LHCN-M2 (cell line): ENCODE data around the gene TFF3. TPM values are rescaled to one million over a fixed set of nuclear protein-coding genes. Genes with fewer than 3 reads are reported as not detected.

Experiments
- DNase-seq: peaks from one replicate; pipeline ENCODE4 v3.0.0-alpha.2; 2012; ENCODE audit warnings: low read depth
- total RNA-seq: library from RNA; depleted of rRNA; stranded (reverse); fragments of >200 nt; gene quantifications from 2 replicates; pipeline ENCODE4 v1.2.3, GENCODE V29; 2014

The TFF3 gene
- total RNA-seq, 1 experiment from 2014 or later: not detected

DNA sequence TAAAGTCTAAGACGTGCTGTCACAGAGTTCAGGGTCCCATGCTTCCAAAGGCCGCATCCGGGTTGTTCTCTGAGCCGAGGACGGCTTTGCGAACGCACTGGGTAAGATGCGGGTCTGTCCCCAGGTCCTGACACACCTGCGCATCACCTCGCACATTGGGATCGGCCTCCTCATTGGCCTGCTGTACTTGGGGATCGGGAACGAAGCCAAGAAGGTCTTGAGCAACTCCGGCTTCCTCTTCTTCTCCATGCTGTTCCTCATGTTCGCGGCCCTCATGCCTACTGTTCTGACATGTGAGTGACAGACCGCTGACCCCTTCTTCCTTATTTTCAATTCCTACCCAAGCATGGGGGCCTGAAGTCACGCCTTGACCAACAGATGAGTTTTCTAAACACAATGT is 25.3 kb downstream of the TFF3 start:
- no peak for DNase-seq

DNA sequence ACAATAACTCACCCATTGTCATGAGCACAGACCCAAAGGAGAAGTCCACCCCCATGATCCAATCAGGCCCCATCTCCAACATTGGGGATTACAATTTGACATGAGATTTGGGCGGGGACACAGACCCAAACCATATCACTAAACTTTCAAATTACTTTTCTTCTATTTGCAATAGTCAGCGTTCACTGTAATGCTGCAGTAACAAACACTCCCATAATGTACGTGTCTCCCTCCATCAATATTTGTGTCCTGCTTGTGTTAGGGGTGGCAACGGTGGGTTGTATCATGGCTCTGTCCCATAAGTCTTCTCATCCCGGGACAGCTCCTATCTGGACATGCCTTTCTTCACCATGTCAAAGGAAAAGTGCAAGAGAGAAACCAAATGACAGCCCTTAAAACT is 26.2 kb downstream of the TFF3 start:
- no peak for DNase-seq

DNA sequence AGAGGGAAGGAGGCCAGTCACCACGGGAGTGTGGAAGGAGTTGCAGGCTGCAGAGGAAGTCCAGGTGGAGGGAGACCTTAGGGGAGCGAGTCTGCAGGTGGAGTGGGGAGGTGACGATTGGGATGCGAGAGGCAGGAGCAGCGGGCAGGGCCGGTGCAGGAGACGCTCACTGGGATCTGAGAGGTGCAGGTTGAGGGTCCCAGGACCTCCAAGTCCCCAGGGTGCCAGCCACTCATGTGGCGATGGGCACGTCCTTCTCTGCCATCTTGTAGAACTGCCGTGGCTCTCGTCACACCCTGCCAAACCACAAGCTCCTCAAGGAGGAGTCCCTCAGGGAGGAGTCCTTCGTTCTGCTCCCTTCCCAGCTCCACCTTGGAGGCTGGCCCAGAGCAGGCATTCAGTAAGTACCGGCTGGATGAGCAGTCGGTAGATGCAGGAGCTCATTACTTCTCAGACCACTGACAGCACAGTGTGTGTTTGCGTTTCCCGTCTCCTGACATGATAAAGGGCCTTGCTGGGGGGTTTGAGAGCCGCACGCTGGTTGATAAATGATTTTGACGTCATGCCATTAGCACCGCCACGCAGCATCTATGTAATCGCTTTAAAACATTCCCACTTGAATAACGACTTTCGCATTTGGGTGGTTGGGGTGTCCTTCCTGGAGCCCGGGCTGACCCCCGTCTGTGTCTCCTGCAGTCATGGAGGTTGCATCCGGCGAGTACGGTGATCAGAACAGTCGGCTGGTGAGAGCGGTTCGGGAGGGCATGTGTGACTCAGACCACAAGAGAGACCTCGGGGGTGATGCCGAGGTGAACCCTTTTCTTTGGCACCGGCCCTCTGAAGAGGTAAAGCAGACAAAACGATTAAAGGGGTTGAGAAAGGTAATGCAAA is 27.8 kb downstream of the TFF3 start:
- no peak for DNase-seq

DNA sequence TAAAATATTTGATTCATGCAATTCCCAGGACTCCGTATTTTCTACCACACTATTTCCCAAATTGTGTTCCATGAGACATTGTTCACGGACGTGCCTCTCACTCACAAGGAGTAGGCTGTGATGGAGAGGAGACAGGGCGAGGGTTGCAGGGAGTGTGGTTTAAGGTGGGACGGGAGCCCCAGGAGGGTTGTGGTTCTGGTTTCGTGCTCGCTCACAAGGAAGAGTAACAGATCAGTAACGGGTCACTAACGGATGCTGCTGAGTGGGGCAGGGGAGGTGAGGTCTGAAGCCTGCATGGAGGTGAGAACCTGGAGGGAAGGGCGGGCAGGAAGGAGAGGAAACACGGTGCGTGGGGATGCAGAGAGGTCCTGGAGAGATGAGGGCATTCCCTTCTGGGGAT is 28.8 kb downstream of the TFF3 start:
- DNase-seq: no peak

DNA sequence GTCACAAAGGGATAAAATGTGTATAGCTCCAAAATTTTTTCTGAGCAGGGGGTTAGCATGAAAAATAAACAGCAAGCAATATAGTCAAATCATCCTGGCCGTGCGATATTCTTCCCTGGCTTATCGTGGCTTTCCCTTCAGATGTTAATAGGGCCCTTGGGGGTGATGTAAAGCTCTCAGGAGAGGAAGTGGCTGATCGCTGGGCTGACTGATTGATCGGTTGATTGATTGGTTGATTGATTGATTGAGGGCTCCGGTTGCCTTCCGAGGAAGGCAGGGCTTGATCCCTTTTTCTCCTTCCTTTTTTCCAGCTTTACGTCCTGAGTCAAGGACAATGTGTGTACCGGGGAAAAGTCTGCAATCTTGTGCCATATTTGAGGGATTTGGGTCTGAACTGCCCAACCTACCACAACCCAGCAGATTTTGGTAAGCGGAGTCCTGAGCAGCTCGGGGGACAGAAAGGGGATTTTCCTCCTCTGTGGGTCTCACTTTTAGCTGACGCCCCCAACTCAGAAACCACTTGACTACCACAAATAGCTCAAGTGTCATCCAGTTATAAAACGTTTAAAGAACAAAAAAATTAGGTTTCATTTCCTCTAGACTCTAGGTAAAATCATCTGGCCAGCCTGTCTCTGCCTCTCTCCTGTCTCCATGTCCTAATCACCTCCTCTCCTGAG is 29.5 kb downstream of the TFF3 start:
- DNase-seq: no peak

DNA sequence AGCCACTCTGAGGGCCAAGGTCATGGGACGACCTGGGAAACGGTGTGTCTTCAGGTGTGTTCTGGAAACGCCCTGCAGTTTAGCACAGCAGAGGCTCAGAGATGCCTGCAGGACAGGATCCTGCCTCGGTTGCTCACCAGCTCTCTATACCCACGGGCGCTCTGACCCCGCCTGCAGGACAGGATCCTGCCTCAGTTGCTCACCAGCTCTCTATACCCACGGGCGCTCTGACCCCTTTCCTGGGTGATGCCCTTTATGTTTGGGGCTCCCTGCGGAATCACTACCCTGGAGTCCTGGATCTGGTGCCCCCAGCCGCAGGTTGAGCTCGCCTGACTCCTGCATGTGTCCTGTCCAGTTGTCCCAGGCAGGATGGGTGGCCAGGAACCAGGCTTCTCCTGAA is 32.5 kb downstream of the TFF3 start:
- DNase-seq: no peak

DNA sequence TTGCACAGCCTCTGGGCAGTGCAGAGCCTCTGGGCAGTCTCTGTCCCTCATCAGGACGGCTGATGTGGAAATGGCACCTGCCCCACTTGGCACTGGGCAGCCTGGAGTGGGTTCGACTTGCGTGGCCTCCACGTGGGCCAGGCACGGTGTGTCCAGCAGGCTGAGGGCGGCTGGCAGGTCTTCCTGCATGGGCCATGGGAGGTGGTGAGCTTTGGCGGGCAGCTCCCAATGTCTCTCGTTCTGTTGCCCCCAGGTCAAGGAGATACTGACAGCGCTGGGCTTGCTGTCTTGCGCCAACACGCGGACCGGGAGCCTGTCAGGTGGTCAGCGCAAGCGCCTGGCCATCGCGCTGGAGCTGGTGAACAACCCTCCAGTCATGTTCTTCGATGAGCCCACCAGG is 33.2 kb downstream of the TFF3 start:
- no peak for DNase-seq

DNA sequence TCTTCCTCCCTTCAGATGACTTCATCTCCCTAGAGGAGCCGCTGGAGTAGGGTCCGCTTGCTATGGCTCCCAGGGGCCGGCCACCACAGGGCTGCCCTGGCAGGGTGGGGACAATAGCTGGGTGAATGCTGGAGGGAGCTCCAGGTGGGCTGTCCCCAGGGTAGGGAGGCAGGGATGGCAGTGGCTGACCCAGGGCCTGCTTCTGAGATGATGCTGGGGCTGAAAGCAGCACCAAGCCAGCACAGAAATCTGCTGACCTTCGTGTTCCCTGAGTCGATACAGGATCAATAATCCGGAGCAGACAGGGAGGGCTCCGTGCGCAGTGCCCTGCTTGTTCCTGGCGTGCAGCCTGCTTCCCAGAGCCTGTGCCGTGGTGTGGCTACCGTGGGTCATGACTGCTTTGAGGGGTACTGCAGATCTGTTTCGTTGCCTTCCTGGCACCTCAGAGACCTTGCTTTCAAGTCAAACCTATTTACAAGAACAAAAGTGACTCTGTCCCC is 34.0 kb downstream of the TFF3 start:
- no peak for DNase-seq

DNA sequence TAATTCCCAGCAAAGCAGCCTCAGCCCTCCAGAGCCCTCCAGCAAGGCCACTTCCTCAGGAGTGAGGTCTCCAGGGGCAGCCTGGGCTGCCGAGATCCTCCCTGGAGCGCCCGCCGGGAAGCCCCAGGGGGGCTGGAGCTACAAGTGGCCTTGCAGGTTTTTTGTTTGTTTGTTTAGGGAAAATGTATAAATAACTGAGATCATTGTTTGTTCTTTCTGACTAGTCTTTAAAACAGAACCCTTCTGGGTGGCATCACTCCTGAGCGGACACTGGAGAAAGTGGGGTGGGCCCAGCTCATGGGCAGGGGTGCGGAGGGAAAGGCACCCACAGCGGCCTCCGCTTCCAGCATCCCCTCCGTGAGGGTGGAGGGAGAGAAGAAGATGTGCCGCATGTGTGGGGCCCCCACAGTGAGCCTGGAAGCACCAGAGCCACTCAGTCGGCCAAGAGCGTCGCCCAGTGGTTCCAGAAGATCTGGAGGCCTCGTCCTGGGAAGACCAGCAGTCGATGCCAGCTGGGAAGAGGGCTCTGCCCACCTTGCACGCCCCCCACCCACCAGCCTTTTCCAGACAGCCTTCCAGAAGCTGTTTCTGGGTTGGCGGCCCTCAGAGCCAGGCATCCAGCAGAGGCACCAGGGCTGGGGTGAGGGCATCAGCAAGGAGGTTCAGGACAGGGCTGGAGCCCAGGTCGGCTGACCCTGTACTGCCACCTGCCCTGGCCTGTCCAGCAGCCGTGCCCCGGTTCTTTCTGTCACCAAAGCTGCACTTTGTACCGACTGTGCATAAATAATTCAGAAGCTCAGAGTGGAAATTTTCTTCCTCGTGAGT is 34.6 kb downstream of the TFF3 start:
- DNase-seq: no peak

DNA sequence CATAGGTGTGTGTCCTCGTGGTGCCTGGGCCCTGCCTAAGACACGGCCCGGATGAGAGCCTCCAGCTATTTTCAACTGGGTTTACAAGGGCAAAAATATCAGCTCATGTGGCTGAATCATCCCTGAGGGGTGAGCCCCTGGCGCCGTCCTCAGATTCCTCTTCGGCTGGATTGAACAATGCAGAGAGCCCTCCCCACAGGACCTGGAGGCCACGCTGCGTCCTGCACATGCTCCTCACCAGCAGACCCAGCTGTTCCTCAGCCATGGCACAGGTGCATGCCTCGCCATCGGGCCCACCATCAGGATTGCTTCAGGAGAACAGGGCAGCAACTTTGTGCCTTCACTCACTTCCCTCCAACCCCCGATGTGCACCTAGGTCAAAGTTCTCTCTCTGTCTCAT is 35.3 kb downstream of the TFF3 start:
- DNase-seq: no peak

DNA sequence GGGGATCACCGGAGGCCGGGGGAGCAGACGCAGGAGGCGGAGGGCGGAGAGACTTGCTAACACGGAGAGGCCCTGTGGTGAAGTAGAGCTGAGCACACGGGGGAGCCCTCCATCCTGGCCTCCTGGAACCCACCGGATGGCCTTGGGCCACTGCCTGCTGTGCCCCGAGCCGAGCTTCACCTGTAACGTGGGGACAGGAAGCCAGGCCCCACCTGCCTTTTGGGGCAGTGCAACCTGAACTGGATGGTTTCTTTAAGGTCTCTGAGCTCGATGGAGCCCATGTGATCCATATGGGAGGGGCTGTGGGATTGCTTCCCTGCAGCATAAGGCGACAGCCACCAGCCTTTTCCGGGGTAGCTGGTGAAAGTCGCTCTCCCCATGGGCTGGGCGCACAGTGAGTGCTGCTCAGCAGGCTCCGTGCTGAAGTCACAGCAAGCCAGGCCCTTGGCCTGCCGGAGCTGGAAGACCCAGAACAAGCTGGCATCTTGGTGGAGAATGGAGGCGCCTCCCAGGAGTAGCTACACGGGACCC is 35.8 kb downstream of the TFF3 start:
- no peak for DNase-seq

DNA sequence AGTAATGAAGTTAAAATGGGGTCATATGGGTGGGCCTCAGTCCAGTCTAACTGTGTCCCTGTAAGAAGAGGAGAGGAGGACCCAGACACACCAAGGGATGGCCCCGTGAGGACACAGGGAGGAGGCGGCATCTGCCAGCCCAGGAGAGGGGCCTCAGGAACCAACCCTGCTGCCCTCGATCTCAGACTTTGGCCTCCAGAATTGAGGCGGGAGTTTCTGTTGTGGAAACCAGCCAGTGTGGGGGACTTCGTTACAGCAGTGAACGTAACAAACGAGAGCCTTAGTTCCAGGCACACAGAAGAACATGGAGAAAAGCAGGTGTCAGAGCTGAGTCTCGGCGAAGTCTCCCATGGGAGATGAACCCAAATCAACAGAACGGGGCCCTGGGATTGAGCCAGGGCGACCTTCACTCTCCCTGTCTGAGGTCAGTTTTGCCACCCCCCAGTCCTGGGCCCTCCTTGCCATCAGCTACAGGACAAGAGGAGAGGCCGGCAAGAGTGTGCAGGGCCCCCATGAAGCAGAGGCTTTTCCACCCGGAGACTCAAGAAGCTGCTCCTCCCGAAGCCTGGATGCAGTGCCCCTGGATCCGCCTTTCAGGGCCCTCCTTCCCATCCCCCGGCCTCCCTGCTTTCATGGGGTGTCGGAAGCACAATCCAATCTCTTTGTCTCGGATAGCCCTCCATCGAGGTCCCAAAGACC is 36.6 kb downstream of the TFF3 start:
- no peak for DNase-seq

DNA sequence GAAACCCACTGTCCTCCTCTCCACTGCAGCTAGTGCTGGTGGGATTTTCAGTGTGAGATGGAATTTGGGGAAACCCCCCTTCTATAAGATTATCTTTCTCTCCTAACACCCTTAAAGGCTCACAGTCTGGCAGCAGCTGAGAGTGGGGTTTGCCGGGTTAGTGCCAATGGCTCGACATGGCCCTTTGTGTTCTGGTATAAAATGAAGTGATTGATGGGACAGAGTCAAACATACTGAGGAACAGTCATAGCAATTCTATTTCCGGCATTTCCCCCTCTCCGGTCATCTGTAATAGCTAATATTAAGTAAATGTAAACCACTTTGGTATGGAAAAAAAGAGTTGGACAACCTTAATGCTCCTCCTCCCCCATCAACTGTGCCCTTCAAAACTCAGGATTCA is 37.6 kb downstream of the TFF3 start:
- DNase-seq: no peak

DNA sequence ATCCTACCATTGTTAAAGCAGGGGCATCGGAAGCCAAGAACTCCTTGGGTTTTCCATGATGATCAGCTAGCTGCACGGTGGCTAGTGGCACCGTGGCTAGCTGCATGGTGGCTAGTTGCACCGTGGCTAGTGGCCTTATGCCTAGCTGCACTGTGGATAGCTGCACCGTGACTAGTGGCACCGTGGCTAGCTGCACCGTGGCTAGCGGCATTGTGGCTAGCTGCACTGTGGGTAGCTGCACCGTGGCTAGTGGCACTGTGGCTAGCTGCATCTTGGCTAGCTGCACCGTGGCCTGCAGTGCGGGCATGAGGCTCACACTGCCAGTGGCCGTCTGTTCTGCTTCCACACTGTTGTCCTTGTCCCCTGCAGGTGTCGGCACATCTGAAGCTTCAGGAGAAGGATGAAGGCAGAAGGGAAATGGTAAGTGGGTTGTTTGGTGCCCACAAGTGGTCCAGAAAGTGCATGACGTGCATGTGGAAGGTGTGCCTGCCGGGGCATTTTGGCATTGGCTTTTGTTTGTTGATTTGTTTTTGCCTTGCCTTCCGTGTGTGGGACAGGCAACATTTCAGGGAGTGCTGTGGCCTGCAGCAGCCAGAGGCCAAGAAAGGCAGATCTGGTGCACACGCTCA is 38.6 kb downstream of the TFF3 start:
- no peak for DNase-seq

DNA sequence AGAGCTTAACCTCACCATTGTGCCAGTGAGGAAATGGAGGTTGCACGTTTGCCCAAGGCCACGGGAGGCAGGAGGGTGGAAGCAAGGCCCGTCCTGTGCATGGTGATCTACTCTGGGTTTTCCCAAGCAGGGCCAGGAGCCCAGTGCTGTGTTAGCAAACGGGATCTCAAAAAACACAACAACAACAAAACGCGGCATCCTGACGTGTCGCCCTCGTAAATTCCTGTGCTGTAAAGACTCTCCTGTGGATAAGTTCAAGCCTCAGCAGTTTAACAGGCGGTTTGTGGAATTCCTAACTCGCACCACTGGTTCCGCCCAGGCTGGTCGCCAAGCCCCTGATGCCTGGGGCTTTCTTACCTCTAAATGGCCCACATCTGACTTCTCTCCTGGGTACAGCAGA is 39.1 kb downstream of the TFF3 start:
- DNase-seq: no peak

DNA sequence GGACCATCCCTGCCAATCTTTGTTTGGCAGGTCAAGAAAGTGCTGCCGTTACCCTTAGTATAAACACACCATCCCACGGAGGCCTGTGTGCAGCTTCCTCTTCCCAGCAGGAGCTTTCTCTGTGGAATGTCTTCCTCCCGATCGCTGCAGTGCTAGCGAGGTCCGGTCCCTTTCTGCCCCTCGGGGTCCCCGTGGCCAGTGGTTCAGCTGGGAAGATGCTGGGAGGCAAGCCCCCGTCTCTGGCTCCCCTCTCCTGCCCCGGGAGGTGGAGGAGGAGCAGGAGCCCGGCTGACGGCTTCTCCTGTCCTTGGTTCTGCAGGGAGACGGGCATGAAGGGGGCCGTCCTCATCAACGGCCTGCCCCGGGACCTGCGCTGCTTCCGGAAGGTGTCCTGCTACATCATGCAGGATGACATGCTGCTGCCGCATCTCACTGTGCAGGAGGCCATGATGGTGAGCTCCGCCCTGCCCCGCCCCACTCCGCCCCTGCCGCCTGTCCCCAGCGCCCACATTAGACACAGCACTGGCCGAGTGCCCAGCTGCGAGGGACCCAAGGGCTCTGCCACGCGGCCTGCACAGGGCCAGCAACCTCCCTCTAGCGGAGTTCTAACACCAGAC is 42.1 kb downstream of the TFF3 start:
- DNase-seq: no peak

DNA sequence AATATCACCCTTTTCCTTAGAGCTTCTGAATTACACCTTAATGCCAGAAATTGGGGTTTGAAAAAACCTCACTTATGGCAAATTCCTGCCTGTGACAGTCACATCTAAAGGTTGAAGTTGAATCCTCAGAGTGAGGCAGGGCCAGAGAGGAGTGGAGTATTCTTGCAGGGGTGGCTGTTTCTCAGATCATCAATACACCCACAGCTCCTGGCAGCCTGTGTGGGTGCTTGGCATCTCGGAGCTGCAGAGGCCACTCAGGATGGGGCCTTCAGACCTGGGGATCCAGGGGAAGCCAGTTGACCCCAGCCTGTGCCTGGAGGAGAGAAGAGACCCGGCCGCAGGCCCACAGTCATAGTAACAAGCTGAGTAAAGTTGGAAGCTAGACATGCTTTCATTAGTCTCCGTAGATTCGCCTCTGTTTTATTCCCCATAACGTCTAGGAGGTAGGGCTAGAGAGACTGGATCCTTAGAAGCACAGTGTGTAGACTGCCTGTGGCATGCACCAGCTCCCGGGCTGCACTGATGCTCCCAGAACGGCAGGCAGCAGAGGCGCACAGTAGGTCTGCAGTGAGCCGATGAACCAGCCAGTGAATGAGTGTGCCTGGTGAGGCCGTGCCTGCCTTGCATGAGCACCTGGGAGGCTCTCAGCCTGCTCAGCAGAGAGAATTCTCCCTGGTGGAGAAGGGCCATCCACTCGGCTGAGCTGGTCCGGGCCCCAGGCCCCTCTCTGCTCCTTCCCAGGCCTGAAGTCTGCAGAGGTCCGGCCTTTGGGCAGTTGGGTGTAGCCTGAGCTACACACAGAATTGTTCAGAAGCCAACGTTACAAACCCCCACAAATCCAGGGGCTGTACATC is 42.9 kb downstream of the TFF3 start:
- no peak for DNase-seq

DNA sequence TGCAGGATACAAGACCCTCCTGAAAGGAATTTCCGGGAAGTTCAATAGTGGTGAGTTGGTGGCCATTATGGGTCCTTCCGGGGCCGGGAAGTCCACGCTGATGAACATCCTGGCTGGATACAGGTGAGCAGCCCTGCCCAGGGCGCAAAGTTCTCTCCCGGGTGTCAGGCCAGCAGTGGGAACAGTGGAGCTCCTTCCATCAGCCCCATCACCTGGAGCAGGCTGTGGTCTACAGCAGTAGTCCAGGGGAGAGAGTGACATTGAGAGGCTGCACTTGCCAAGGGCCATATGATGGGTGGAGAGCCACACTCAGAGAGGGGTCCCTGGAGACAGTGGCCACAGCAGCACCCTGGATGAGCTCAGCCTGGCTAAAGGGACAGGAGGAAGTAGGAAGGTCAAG is 44.1 kb downstream of the TFF3 start:
- DNase-seq: no peak

DNA sequence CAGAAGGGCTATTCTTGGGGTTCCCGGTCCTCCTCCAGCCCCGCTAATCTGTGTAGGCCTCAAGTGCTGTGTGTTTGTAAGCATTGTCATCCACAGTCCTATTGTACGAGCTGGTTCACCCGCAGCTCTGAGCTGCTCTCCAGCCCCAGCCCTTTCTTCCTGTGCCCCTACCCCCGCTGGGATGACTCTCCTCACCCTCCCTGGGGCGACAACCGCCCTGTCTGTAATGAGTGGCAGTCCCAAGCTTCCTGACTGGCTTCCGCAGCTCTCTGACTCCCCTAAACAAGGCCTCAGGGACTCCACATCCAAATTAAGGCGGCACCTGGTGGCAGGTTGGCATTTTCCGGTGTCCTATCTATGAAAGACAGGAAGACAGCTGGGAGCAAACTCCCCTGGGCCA is 45.8 kb downstream of the TFF3 start:
- DNase-seq: no peak
